CD14-positive monocyte (primary cell): ENCODE measurements around the gene ACSS1. TPM values are rescaled to one million over a fixed set of nuclear protein-coding genes. Genes with fewer than 3 reads are reported as not detected.

Experiments used
- DNase-seq, 3 donors: peaks; one replicate each; pipeline ENCODE4 v3.0.0-alpha.2; 2011 to 2022
- H2AFZ ChIP-seq: 2 replicates; pipeline ENCODE4 v1.6.0; 2012; ENCODE audit warnings: mild to moderate bottlenecking, low read depth, low read length, inconsistent platforms; ENCODE audit not compliant: insufficient read depth, poor library complexity, severe bottlenecking
- H3K27ac ChIP-seq, 2 donors: 1 replicate in 1 of 2; 2 replicates in 1 of 2; pipeline ENCODE4 v1.5.1; 2012 to 2013; ENCODE audit warnings: low read length in 2 of 2, control low read depth in 1 of 2, inconsistent platforms in 1 of 2, low read depth in 1 of 2, mild to moderate bottlenecking in 1 of 2
- H3K27me3 ChIP-seq, 2 donors: one replicate each; pipeline versions ENCODE4 v1.6.0 to v1.6.1; 2011 to 2013; ENCODE audit warnings: low read length in 2 of 2; ENCODE audit not compliant: control insufficient read depth in 2 of 2, insufficient read depth in 2 of 2
- H3K36me3 ChIP-seq, 2 donors: replicated peaks in 1 of 2; 1 replicate in 1 of 2; 2 replicates in 1 of 2; pipeline versions ENCODE4 v1.5.1 to v1.6.1; 2012 to 2013; ENCODE audit warnings: low read length in 2 of 2, control low read depth in 1 of 2, inconsistent platforms in 1 of 2, mild to moderate bottlenecking in 1 of 2; ENCODE audit not compliant: insufficient read depth in 2 of 2, control insufficient read depth in 1 of 2
- H3K4me1 ChIP-seq, 2 donors: 1 replicate in 1 of 2; 2 replicates in 1 of 2; pipeline versions ENCODE4 v1.5.1 to v1.6.1; 2012 to 2013; ENCODE audit warnings: low read length in 2 of 2, control low read depth in 1 of 2, inconsistent platforms in 1 of 2, mild to moderate bottlenecking in 1 of 2, moderate library complexity in 1 of 2; ENCODE audit not compliant: insufficient read depth in 2 of 2, control insufficient read depth in 1 of 2
- H3K4me2 ChIP-seq: replicated peaks from 2 replicates; pipeline ENCODE3; 2012; ENCODE audit warnings: low read length, moderate library complexity, mild to moderate bottlenecking; ENCODE audit not compliant: poor library complexity, severe bottlenecking; ENCODE audit errors: extremely low read depth
- H3K4me3 ChIP-seq, 3 experiments: fragments of 200-600 bp in 1 of 3; sonication (generic) in 1 of 3; replicated peaks in 1 of 3; 1 replicate in 2 of 3; 2 replicates in 1 of 3; pipeline ENCODE4 v1.5.1; 2011 to 2013; ENCODE audit warnings: low read length in 3 of 3, mild to moderate bottlenecking in 3 of 3, control low read depth in 2 of 3, low read depth in 2 of 3, inconsistent platforms in 1 of 3, moderate library complexity in 1 of 3
- H3K79me2 ChIP-seq: 2 replicates; pipeline ENCODE4 v1.6.0; 2012; ENCODE audit warnings: mild to moderate bottlenecking, control low read depth, inconsistent platforms, low read length, moderate library complexity; ENCODE audit not compliant: insufficient read depth
- H3K9ac ChIP-seq: 2 replicates; pipeline ENCODE4 v1.6.0; 2017; ENCODE audit warnings: low read length, mild to moderate bottlenecking; ENCODE audit not compliant: insufficient read depth, poor library complexity, severe bottlenecking
- H3K9me3 ChIP-seq, 2 donors: replicated peaks in 1 of 2; 1 replicate in 1 of 2; 2 replicates in 1 of 2; pipeline versions ENCODE4 v1.5.1 to v1.6.1; 2012 to 2013; ENCODE audit warnings: low read length in 2 of 2, control low read depth in 1 of 2; ENCODE audit not compliant: control insufficient read depth in 1 of 2, insufficient read depth in 1 of 2
- H4K20me1 ChIP-seq: 2 replicates; pipeline ENCODE4 v1.6.0; 2012; ENCODE audit warnings: mild to moderate bottlenecking, low read length, control low read depth, moderate library complexity; ENCODE audit not compliant: insufficient read depth
- H3K27ac Mint-ChIP-seq, 7 donors: one replicate each; pipeline ENCODE4 v1.8.0; 2020; ENCODE audit warnings: mild to moderate bottlenecking in 7 of 7, mixed read lengths in 7 of 7, moderate library complexity in 6 of 7, inconsistent platforms in 2 of 7
- H3K27me3 Mint-ChIP-seq, 3 donors: one replicate each; pipeline ENCODE4 v1.8.0; 2021 to 2022; ENCODE audit warnings: low read depth in 3 of 3, mild to moderate bottlenecking in 3 of 3, mixed read lengths in 3 of 3, moderate library complexity in 3 of 3, inconsistent platforms in 1 of 3
- H3K36me3 Mint-ChIP-seq, 2 donors: one replicate each; pipeline ENCODE4 v1.8.0; 2020; ENCODE audit warnings: mixed read lengths in 2 of 2, inconsistent platforms in 1 of 2, mild to moderate bottlenecking in 1 of 2
- H3K4me1 Mint-ChIP-seq: one replicate; pipeline ENCODE4 v1.8.0; 2020; ENCODE audit warnings: mild to moderate bottlenecking, mixed read lengths
- H3K4me3 Mint-ChIP-seq, 2 donors: one replicate each; pipeline ENCODE4 v1.8.0; 2020; ENCODE audit warnings: mild to moderate bottlenecking in 2 of 2, mixed read lengths in 2 of 2, moderate library complexity in 1 of 2
- H3K9me3 Mint-ChIP-seq, 7 donors: one replicate each; pipeline ENCODE4 v1.8.0; 2020 to 2022; ENCODE audit warnings: mixed read lengths in 7 of 7, mild to moderate bottlenecking in 6 of 7, moderate library complexity in 6 of 7, inconsistent platforms in 2 of 7
- CTCF ChIP-seq: fragments of 200-600 bp; IDR thresholded peaks from one replicate; pipeline ENCODE4 v1.8.0; 2022; ENCODE audit warnings: antibody characterized with exemption, mild to moderate bottlenecking
- WGBS: methylation state at CpG from one replicate; pipeline ENCODE4 v1.1.5; 2013; ENCODE audit warnings: missing lambda C conversion rate; ENCODE audit not compliant: insufficient coverage; 5-methylcytosine and 5-hydroxymethylcytosine counted together
- intact Hi-C, 2 donors: fragments of 100-400 bp; cut with micrococcal nuclease; formaldehyde crosslinking; loops; one replicate each; pipeline versions ENCODE4 v1.15.0 to v1.15.1; 2023
- polyA plus RNA-seq, 3 donors: library from polyadenylated mRNA; depleted of rRNA in 1 of 3; unstranded in 2 of 3; stranded (reverse) in 1 of 3; fragments of 300-500 nt in 2 of 3; fragments of >200 nt in 1 of 3; fragmentation: Illumina TruSeq in 2 of 3; gene quantifications; 1 replicate in 2 of 3; 2 replicates in 1 of 3; pipeline ENCODE4 v1.2.3, GENCODE V29; 2012 to 2021

ACSS1 gene
- polyA plus RNA-seq, 3 donors, result 26.6 to 32.0 (median 27.6) TPM

- Mint-ChIP-seq H3K36me3 (peaks cover 28 to 29% of the 10 kb centered on the region in 2 donors), H3K27me3 (no peaks in the 10 kb centered on the region), H3K9me3 (no peaks in the 10 kb centered on the region), H3K27ac (no peak overlapping the region), H3K4me1 (peaks cover 21% of the 10 kb centered on the region), H3K4me3 (no peak overlapping the region)
- H3K27ac ChIP-seq, result no peak overlapping the region
- H3K9me3 ChIP-seq, result no peaks in the 10 kb centered on the region
- no peak overlapping the region for H3K9ac ChIP-seq
- H3K4me2 ChIP-seq, result no peak overlapping the region
- peaks cover 15 to 20% of the 10 kb centered on the region in 2 donors for H3K4me1 ChIP-seq
- intact Hi-C loops, result no loop called here
- H2AFZ ChIP-seq, result no peak overlapping the region
- no peak for DNase-seq
- no peak for TF ChIP-seq CTCF
- H3K79me2 ChIP-seq, result peaks cover 22% of the 10 kb centered on the region
- 88% methylated on average over 15 of the region's 21 CpGs for WGBS
- H3K4me3 ChIP-seq, result no peak overlapping the region
- no peaks in the 10 kb centered on the region for H3K27me3 ChIP-seq
- peaks cover 29% of the 10 kb centered on the region for H4K20me1 ChIP-seq
- peaks cover 24 to 33% of the 10 kb centered on the region in 2 donors for H3K36me3 ChIP-seq
Observed at GRCh38 chr20:25046736-25047666, 10.9 kb downstream of the ACSS1 start.

- Histone ChIP-seq H3K9ac (no peak overlapping the region), H4K20me1 (peaks cover 24% of the 10 kb centered on the region), H3K4me3 (no peak overlapping the region), H3K4me2 (no peak overlapping the region), H3K9me3 (no peaks in the 10 kb centered on the region), H3K36me3 (peaks cover 24 to 29% of the 10 kb centered on the region in 2 donors), H3K27ac (no peak overlapping the region), H3K4me1 (peaks cover 15 to 20% of the 10 kb centered on the region in 2 donors), H3K27me3 (no peaks in the 10 kb centered on the region), H2AFZ (no peak overlapping the region), H3K79me2 (peaks cover 21% of the 10 kb centered on the region)
- Mint-ChIP-seq H3K9me3 (no peaks in the 10 kb centered on the region), H3K36me3 (peaks cover 28 to 29% of the 10 kb centered on the region in 2 donors), H3K27ac (no peak overlapping the region), H3K4me3 (no peak overlapping the region), H3K27me3 (no peaks in the 10 kb centered on the region), H3K4me1 (peaks cover 21% of the 10 kb centered on the region)
- intact Hi-C loops, result no loop called here
- no peak for DNase-seq
- WGBS, result 88% methylated on average over 13 of the region's 14 CpGs
- no peak for TF ChIP-seq CTCF
Observed at GRCh38 chr20:25046181-25046641, 11.7 kb downstream of the ACSS1 start.
